GM21447 (cell line): Measurements from ENCODE around the gene PCA3.
"Not testable (repeated sequence)": the region's sequence is repeated elsewhere in the genome, so short reads cannot be mapped to it uniquely, and the experiment has no call there.

Experiments used
- ATAC-seq: cut with Tn5 transposase; IDR thresholded peaks from one replicate; pipeline ENCODE4 v1.9.1; 2021; ENCODE audit not compliant: unreplicated experiment

PCA3 gene

DNA sequence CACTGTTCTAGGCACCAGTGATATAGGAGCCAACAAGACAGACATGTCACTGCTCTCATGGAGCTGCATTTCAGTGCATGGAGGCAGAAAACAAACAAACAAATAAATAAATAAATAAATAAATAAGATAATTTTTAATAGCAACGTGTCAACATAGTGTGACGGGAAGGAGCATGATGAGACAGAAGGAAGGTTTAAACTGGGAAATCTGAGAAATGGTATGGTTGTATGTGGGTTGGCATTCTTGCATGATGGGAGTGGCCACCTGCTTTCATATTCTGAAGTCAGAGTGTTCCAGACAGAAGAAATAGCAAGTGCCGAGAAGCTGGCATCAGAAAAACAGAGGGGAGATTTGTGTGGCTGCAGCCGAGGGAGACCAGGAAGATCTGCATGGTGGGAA, at the start of gene PCA3:
Gene PCA3, plus strand, starts transcription at position 301 of the 400 bp plus-strand sequence.
- no peak for ATAC-seq

DNA sequence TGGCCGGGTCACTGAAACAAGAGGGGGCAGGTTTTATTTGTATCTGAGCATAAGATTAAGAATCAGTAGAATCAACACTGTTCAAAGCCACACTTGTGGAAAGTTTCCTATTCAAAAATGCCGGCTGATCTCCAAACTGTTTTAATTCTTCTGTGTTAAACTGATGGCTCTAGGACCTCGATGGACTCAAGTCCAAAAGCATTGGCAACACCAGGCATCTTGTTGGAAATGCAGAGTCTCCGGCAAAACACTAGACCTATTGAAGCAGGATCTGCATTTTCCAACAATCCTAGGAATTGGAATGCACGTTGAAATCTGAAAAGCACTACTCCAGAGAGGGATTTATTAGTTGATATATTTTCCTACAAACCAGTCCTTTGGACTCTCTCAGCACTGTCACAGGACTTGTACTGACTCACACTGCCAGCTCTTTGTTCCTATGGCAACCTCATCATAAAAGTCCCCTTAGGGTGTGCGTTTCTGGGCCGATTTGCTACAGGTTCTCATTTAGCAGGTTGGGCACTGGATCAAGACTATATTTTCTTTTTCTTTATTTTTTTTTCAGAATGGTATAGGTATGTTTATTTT, 48.1 kb upstream of the PCA3 start:
- no peak for ATAC-seq

- no peak for ATAC-seq
Measured at GRCh38 chr9:76717176-76717575, 47.1 kb upstream of the PCA3 start.

DNA sequence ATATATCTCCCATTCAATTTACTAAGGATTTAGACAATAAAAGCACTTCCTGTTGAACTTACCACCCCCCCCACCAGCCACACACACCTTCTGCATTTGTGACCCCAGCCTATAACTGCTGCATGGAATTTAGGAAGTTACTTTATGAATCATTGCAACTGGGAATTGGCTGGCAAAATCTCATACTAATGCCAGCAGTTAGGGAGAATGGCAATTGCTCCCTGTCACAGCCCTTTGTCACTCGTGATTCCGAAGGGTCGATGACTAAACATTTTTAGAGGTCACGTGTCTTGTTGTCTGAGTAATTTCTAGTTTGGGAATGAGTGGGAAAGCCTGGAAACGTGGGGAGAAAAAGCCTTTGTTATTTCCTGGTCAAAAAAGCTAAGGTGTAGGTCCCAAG, 46.6 kb upstream of the PCA3 start:
- no peak for ATAC-seq

GRCh38 chr9:76718166-76718565, 46.1 kb upstream of the PCA3 start:
- no peak for ATAC-seq

DNA sequence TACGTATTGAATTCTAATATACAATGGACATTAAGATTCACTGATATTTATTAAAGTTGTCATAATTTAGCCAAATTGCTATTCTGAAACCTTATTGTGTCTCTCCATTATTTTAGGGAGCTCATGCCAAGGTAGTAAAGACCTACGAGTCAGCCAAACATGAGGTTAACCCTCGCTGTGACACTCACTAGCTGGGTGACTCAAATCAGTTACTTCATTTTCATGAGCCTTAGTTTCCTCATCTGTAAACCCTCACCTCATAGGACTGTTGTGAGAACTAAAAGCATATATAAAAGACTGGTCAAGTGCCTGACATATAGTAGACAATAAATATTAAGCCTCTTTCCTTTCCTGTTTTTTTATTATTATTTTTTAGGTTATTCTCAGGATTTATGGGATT, 44.0 kb upstream of the PCA3 start:
- ATAC-seq = no peak

GRCh38 chr9:76725011-76725546, 39.2 kb upstream of the PCA3 start:
- ATAC-seq = no peak

DNA sequence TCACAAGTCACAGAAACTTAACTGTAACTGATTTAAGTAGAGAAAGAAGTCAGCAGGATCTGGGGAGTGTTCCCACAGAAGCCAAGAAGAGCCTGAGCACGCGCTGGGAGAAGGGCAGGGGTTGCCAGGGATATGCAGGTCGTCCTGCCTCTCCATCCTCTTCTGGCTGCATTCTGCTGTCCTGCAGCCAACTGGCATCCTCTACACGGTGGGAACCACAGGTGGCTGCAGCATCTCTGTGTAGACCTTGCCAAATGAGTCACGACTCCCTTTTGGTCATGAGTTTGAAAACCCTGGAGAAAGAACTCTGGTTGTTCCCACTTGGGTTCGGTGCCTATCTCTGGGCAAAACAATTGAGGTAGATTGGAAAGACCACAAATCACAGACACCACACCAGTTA, 38.4 kb upstream of the PCA3 start:
- ATAC-seq = no peak

DNA sequence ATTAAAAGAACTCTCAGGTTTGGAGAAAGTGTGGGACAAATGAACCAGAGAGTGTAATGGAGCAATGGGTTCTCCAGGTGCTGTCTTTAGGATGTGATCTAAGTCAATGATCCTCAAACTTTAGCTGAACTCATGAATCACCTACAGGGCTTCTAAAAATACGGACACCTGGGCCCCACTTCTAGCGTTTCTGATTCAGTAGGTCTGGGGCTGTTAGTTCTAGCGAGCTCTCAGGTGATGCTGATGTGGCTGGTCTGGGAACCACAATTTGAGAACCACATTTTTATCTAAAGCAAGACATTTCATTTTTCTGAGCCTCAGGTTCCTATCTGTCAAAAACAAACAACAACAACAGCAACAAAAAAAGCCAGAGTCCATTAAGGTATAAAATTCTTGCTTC, 35.1 kb upstream of the PCA3 start:
- no peak for ATAC-seq

DNA sequence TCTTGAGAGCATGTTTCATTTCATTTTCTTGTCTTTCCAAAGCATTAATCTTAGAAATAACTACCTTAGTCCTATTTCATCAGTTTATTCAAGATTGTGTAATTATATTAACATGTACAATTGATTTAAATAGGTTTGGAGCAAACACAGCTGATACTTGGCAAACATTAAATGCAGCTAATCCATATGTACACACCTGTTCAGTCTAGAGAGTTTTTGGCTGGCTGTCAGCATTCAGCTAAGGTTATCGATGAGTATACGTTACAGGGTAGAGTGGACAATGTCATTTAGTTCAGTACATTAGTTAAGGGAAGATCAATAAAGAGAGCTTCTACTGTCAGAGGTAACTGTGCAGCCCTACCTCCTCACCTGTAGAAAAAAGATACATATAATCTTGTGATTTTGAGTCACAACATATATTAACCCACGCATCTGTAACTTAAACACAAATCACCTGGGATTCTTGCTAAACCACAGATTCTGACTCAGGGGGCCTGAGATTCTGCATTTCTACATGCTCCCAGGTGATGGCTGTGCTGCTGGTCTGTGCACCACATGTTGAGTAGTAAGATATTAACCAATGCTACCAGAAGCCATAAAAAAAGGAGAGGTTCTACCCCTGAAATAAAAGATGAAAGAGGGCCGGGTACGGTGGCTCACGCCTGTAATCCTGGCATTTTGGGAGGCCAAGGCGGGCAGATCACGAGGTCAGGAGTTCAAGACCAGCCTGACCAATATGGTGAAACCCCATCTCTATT, 34.1 kb upstream of the PCA3 start:
- ATAC-seq = no peak

- no peak for ATAC-seq
Measured at GRCh38 chr9:76730801-76731200, 33.4 kb upstream of the PCA3 start.

DNA sequence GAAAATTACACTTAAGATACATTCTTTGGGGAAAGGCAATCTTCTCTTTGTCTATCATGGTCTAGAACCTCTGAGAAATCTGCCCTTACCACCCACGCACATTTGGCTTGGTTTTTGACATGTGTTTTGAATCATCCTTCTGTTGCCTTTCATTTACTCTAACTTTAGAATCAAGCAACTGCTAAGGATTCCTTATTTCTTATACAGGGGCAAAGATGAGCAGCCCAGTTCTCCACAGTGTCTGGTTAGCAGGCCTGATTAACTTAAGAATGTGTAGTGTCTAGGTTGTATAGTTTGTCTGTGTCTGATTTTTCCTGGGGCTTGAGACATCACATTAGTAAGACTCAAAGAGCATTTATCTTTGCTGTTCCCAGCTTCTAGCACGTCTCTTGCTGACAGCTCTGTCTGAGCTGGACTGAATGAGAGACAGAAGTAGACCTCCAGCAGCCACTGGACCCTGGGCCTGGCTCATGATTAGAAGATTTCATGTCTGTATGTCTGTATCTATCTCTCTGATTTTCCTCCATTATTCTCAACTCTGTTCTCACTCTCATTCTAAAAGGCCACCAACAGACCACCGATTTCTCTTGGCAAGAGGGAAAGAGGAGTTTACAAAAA, 31.8 kb upstream of the PCA3 start:
- no peak for ATAC-seq

- no peak for ATAC-seq
Measured at GRCh38 chr9:76733096-76733495, 31.1 kb upstream of the PCA3 start.

GRCh38 chr9:76734716-76735115, 29.5 kb upstream of the PCA3 start:
- no peak for ATAC-seq

DNA sequence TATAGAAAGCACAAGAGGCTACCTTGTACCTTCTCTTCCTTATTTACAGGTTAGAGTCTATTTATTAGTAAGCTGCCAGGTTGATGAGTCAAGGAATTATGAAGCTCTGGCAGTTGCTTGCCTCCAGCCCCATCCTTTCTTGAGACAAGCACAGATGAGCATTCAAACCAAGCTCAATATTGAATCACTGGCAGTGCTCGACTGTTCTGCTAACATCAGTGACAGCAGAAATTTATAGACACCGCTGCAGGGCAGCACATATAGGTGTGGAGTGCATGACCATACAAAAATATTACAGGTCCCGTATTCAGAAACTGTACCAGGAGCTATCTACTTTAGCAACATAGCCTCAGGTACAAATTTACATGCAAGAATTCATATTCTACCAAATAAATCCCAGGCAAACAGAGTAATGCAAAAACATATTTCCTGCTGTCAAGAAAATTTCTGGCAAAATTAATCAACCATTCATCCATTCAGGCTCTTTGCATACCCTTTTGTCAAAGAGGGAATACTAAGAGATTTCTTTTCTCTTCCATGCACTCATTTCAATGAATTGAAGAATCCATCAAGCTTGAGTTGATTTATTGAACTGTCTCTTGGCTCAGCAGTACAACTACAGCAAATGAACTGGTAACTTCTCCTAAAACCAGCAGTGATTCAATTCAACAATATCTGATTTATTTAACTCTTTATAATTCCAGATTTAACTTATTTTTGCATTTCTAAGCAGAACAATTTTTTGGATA, 26.9 kb upstream of the PCA3 start:
- ATAC-seq = no peak

DNA sequence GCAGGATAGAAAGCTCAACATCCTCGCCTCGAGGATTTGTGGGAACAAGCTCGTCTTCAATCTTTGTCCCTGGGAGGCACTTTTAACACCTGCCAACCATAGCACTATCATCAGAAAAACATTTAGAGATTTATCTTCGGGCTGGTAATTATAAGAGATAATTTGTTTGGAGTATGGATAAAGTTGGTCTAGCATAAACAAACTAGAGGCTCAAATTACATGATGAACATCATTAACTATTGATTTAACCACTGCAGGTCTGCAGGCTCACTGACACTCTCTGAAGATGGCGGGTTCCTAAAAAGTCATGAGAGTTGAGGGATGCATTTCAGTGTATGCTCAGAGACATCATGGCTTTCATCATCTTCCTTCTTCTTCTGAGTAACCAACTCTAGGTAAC, 25.8 kb upstream of the PCA3 start:
- ATAC-seq = no peak

DNA sequence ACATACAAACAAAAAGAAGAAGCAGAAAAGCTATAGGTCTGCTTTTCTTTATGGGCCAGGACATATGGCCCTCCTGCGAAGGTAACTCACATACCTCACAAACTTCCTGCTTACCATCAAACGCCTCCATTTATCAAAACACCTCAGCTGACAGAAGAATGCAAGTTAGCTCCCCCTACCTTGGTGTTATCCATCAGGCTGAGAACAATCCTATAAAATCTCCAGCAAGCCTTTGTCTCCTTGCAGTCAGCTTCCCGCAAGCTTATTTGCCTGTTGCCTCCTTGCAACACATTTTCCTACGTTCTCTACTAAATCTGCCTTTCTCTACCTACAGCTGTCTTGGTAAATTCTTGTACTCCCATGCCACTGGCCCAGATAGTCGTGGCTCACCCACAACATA, 22.7 kb upstream of the PCA3 start:
- no peak for ATAC-seq

GRCh38 chr9:76742890-76743289, 21.3 kb upstream of the PCA3 start:
- not testable (repeated sequence) for ATAC-seq

DNA sequence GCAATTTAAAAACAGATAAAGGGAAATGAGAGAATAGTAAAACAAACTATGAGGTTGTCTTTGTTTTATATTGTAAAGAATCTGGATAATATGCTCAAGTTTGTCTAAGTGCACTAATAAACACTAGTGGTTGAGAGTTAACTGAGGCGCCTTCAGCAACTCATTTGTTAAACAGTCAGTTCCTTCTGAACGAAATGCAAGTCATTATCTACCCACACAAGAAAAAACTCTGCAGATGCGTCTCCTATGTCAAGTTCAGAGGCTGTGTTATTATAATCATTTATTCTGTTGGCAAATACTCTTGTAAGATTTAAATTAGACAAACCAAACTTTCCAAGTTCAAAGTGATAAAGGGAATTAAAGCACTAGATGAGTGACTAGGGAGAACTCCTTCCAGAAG, 20.3 kb upstream of the PCA3 start:
- no peak for ATAC-seq

GRCh38 chr9:76744336-76744735, 19.9 kb upstream of the PCA3 start:
- ATAC-seq = no peak

GRCh38 chr9:76751001-76751400, 13.2 kb upstream of the PCA3 start:
- ATAC-seq = no peak

- no peak for ATAC-seq
Measured at GRCh38 chr9:76756268-76756640, 8.0 kb upstream of the PCA3 start.
